Stimulated activated CD4-positive, alpha-beta T cell treated with anti-CD3 and anti-CD28 coated beads, Interleukin-4, amount 100 ng/mL, for 24 hours (primary cell): Measurements from ENCODE around the gene SERTAD2.

Source experiments
- DNase-seq: peaks from one replicate; pipeline ENCODE4 v3.0.0-alpha.2; 2020

The SERTAD2 gene

DNA sequence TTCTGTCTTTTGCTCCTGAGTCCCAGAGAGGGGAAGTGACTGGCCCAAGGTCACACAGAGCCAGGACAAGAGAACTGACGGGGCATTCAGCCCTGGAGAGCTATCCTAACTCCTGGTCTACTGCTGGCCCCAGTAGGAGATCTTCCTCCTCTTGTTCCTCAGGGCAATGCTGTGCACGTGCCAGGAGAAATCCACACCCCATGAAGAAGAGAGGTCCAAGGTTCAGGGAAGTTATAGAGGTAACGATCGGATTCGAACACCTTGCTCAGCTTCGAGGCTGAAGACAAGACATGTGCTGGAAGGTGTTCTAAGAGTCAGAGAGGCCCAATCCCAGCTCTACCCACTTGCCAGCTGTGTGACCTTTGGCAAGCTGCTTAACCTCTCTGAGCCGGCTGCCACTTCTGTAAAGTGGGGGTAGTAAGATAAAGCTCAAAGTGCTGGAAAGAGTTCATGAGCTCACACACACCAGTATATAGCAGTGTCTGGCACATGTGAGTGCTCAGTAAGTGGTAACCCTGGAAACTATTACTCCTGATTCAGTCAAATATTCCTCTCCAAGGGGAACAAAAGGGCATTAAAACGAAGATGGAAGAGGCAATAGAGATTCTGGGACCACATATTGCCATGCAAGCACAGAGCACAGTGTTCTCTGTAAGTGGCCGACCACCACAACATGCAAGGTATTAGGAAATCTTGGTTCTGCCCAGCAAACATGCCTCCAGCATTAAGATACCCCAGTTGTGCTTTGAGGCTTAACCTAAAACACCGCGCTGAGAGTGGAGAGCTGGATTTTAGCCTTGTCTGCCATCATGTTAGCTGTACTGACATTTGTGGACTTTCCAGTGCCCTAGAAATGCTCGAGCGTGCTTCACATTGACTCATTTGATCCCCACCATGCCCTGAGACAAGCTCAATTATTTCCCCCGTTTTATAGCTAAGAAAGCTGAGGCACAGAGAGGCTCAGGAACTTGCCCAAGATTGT, 25.6 kb downstream of the SERTAD2 start:
- no peak for DNase-seq

- DNase-seq = no peak
These were observed 26.6 kb downstream of the SERTAD2 start for GRCh38 chr2:64626963-64627760.

DNA sequence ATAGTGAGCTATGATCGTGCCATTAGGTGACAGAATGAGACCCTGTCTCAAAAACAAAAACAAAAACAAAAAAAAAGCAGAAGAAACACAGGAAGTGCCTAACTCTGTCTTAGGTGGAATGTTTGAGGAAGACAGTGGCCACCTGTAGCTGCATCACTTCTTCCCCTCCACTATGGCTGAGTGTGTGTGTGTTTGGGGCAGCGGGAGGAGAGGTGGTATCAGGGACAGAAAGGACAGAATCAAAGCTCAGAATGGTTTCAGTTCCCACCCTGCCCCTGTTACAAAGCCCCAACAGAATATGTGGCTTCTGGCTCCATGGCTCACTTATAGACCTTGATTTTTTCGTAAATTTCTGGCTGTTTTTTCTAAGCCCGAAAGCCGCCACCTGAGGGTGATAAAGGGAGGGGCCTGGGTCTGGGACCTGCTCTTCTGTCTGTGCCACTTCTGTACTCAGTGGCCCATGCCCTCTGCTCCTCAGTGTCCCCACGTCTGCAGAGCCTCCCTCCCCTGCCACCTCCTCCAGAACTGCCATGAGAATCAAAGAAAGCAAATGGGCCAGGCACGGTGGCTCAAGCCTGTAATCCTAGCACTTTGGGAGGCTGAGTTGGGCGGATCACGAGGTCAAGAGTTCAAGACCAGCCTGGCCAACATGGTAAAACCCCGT, 27.4 kb downstream of the SERTAD2 start:
- no peak for DNase-seq

- DNase-seq = no peak
These were observed 28.2 kb downstream of the SERTAD2 start for GRCh38 chr2:64625299-64626145.

- no peak for DNase-seq
These were observed 28.9 kb downstream of the SERTAD2 start for GRCh38 chr2:64624862-64625261.

DNA sequence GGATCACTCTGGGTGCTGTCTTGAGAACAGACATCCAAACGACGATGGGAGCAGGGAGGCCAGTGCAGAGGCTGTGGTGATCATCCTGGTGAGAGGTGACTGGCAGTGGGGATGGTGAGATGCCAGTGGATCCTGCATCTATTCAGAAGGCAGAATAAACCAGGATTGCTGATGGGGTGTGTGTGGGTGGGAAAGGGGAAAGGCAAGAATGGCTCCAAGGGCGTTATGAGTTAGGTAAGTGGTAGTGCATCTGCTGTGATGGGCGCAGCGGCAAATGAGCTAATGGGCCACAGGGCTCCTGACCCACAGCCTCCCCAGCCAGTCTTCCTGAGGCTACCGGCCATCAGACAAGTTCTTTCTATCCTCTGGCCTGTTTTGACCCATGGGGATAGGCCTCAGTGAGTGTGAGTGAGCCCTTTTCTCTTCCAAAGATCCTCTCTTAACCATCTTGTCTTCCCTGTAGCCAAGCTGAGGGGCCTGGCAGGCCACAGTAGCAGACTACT, 29.6 kb downstream of the SERTAD2 start:
- no peak for DNase-seq

GRCh38 chr2:64623242-64623850, 30.4 kb downstream of the SERTAD2 start:
- DNase-seq = no peak

- DNase-seq = no peak
These were observed 31.1 kb downstream of the SERTAD2 start for GRCh38 chr2:64622443-64623241.

- DNase-seq = no peak
These were observed 33.1 kb downstream of the SERTAD2 start for GRCh38 chr2:64620661-64621060.

- no peak for DNase-seq
These were observed 36.0 kb downstream of the SERTAD2 start for GRCh38 chr2:64617631-64618151.

DNA sequence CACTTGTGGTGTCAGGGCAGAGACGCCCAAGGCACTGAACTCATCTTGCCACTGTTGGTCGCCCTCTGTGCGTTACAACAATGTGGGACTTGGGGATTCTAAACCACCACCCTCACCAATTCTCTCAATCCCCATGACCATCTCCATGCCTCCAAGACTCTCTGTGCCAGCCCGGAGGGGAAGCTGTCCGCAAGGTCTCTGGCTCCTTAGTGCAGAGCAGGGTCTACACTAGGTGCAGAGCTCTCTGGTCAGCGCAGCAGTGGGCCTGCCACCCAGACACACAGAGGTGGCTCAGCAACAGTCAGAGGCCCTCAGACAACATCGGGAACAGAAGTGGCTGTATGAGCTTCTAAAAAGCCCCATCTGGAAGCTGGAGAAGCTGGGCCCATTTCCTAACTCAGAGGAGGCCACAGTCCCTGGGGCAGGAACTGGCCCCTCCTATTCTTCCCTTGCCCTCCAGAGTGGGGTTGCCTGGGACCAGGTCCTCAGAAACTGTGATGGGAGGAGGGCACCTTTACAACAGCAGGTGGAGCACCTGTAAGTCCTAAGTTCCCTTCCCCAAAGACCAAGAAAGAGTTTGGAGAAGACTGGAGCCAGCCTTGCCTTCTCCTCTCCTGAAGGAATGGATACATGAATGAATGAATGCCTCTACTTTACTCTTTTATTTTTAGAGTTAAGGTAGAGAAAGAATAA, 37.7 kb downstream of the SERTAD2 start:
- DNase-seq = no peak

DNA sequence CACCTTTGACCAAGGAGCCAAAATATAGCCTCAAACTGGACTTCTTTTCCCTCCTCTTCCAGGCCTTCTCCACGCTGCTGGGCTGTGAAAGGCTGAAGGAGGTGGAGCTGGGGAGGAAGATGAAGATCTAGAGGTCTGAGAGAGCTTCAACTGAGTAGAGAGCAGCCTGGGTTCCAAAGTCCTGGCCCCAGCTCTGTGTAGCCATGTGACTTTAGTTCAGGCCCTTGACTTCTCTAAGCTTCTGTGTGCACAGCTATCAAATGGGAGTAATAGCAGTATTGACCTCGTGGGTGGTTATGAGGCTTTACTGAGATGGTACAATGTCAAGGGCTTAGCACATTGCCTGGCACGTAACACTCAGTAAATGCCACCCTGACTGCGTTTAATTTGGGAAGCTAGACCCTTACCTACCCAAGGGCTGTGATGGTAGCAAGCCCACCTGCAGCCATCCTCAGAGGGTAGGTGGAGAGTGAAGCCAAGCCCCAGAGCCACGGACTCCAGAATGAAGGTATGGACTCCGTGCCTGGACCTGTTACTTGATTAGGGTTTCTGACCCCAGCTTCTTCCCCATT, 38.4 kb downstream of the SERTAD2 start:
- DNase-seq = no peak

DNA sequence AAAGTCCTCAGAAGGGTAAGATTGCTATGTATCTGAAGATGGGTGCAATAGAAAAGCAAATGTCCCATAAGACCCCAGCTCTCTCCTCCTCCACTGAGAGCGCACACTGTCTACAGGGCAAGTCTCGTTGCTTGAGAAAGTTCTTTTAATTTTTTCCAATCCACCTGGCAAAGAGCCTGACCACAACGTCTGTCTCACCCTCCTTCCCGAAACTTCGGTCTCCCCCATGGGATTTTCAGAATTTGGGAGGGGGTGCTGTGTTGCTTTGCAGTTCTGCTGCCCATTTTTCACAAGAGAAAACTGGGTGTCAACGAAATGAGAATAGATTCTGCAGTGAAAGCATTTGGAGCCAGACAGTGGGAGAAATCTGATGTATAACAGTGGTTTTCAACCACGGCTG, 40.4 kb downstream of the SERTAD2 start:
- DNase-seq = no peak

GRCh38 chr2:64612575-64613195, 41.0 kb downstream of the SERTAD2 start:
- no peak for DNase-seq

- no peak for DNase-seq
These were observed 43.3 kb downstream of the SERTAD2 start for GRCh38 chr2:64610316-64610855.

DNA sequence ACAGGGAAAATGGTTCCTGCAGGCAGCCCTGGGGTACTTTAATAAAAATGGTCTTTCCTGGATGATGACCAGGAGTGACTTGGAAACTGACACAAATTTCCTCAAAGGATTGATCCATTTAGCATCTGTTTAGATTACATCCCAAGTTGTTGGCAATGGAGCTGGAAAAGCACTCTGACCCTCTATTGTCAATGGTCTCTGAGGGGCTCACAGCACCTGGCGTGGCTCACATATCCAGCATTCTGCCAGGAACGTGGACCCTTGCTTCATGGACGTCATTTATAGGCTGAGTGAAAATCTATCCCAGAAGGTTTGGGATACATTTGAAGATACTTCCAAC, 43.8 kb downstream of the SERTAD2 start:
- DNase-seq = no peak

- peak; percentile 66 for DNase-seq
These were observed 44.3 kb downstream of the SERTAD2 start for GRCh38 chr2:64609227-64609941.

- no peak for DNase-seq
These were observed 44.9 kb downstream of the SERTAD2 start for GRCh38 chr2:64608867-64609226.
